ENCODE results near the gene SPARCL1.
"Not testable (repeated sequence)": the region's sequence is repeated elsewhere in the genome, so short reads cannot be mapped to it uniquely, and the experiment has no call there.

SPARCL1 gene

DNA sequence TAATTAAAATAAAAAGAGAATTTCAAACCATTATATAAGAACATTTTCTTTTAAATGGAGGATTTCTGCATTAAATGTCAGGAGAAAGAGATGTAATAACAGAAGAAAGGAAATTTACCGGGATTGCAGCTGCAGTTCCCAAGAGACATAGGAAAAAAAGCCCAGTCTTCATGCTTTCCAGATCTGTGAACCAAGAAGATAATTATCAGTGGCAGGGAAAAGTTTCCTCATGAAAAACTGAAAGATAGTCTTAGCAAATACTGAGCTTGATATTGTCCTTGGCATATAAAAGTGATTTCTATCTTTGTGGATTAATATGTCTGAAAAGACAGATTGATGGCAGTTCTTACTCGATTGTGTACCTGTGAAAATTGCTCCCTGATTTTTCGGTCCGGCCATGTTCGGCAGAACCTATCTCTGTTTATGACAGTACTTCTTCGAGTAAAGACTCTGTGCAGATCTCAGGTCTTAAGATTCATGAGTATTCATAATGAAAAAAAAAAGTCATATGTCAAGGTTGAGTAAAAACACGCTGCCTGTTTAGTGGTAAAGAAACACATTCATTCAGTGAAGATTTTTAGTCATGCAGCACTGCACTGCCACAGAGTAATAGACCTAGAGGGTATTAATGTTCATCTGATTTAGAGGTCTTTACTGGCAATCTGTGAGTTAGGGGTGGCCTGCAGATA lies 29.6 kb downstream of the SPARCL1 start:
- no peak for DNase-seq (ENCODE audit: low read depth)

DNA sequence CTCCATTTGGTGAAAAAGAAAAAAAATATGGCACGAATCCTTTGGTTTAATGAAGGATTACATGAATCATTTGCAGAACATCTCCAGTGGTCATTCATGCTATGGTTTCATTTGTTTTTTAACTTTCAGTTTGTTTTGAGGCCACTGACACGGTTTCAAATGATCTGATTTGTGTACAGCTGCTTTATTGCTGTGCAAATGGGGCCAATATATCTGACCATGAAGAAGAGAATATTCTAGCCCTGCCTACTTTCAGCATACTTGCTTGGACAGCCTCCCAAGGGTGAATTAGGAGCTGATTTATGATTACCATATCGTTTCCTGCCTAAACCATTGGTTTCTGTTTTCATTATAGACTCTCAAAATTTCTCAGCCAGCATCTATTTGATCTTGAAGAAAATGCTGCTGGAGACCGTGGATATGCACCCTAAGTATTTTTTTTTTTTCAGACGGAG lies 30.7 kb downstream of the SPARCL1 start:
- no peak for DNase-seq (ENCODE audit: low read depth)

DNA sequence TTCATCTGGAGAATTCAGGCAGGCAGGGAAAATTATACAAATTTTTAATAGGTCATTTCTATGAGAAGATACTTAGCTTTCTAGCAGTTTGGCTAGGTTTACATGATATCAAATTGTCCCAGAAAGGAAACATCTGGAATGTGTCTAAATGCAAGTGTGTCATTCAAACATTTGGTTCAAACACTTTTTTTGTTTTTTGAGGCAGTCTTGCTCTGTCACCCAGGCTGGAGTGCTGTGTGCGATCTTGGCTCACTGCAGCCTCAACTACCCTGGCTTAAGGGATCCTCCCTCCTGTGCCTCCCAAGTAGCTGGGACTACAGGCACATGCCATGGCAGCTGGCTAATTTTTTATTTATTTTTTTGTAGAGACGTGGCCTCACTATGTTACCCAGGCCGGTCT lies 31.6 kb downstream of the SPARCL1 start:
- no peak for DNase-seq (ENCODE audit: low read depth)

DNA sequence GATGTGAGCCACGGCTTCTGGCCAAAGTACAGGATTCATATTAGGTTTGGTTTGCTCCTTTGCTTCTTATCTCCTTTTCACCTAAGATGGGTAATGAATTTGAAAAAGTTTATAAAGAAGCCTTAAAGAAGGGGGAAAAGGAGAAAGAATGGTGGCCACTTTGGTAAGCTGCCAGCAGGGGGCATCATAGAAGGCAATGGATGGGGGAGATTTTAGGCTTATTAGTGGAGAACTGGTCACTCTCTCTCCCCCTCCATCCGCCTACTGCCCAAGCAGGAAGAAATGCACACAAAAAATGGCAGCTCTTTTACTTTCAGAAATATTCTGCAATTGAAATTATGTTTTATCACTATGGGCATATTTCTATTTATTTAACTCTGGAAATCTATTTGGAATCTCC lies 32.0 kb downstream of the SPARCL1 start:
- DNase-seq (ENCODE audit: low read depth) = no peak

DNA sequence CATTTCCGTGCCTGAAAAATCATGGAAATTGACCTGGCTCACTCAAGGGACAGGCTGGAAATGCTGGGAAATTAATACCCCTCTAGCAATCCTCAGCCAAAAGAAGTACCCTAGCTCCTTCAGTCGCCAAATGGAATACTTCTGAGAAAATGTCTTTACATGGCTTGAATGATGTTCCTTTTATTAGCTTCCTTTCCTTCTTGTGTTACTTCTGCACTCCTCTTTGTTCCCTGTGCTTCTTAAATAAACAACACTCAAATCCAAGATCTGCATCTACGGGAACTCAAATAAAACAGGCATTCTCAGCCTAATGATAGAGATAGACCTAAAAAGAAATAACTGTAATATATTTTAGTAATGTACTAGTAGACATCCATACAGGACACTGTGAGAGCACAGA lies 36.1 kb downstream of the SPARCL1 start:
- no peak for DNase-seq (ENCODE audit: low read depth)

DNA sequence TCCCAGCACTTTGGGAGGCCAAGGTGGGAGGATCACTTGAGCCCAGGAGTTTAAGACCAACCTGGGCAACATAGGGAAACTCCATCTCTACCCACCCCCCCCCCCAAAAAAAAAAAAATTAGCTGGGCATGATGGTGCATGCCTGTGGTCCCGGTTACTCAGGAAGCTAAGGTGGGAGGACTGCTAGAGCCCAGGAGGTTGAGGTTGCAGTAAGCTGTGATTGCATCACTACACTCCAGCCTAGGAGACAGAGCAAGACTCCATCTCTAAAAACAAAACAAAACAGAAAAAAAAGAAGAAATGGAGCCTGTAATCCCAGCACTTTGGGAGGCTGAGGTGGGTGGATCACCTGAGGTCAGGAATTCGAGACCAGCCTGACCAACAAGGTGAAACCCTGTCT lies 37.3 kb downstream of the SPARCL1 start:
- DNase-seq (ENCODE audit: low read depth) = not testable (repeated sequence)

DNA sequence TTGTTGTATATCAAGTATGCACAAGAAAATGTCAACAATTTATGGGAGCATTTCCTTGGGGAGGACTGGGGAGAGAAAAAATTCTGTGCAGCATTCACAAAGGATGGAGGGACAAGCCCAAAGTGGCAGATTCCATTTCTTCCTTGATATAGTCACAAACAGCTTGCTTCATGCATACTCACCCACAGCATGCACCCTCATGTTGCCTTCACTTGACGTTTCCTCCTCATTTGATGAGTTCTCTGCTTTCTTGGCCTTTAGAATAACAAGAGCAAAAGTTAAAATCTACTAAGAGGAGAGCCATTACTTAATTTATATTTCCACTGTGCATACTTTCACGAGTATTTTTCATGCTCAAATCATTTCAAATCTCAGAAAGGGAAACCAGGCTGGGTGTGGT lies 37.7 kb downstream of the SPARCL1 start:
- DNase-seq (ENCODE audit: low read depth) = no peak

DNA sequence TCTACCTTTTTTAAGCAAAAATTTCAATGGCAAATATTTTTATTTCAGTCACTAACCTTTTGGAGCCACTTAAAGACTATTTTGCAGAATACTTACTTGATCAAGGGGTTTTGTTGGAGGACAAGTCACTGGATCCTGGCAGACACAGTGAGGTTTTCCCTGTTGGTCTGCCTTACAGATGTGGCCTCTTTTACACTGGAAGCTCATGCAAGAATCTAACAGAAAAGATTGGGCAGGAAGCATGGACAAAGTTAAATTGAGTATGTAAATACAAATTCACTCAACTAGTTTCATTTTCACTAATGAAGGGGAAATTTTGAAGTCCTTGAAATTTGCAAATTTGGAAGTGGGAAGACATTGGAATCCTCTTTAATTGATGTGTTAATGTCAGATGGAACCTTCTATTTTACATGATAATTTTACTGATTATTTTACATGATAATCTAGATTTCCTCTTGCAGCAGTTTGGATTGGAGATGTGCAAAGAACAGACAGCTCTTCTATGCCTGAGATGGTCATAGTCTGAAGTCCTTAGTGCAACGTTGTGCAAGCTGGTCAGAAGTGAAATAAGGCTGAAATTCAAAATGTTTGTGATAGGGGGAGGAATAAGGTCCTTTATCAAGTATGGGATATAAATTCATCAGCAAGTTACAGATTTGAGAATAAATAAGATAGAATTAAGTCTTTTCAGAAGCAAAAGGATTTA lies 38.4 kb downstream of the SPARCL1 start:
- no peak for DNase-seq (ENCODE audit: low read depth)

DNA sequence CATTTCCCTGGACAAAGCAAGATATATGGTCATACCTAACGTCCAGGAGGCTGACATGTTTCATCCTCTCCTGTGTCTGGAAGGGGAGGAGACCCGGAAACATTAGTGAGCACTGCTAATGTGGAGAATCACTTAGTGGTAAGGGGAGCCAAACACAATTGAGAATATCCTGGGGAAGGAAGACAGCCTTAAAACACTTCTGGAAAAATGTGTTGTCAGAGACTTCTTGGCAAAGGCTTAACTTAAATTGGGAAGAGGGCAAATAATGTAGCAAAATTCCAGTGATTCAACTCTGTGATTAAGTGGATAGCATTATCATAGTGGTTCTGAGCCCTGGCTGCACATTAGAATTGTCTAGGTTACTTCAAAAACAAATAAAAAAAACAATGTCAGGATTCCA lies 39.5 kb downstream of the SPARCL1 start:
- DNase-seq (ENCODE audit: low read depth) = no peak

DNA sequence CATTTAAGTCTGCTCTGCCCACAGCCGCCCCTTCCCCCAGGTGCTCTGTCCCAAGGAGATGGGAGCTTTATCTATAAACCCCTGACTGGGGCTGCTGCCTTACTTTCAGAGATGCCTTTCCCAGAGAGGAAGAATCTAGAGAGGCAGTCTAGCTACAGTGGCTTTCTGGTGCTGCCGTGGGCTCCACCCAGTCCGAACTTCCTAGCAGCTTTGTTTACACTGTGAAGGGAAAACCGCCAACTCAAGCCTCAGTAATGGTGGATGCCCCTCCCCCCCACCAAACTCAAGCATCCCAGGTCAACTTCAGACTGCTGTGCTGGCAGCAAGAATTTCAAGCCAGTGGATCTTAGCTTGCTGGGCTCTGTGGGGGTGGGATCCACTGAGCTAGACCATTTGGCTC lies 40.5 kb downstream of the SPARCL1 start:
- DNase-seq (ENCODE audit: low read depth) = not testable (repeated sequence)

DNA sequence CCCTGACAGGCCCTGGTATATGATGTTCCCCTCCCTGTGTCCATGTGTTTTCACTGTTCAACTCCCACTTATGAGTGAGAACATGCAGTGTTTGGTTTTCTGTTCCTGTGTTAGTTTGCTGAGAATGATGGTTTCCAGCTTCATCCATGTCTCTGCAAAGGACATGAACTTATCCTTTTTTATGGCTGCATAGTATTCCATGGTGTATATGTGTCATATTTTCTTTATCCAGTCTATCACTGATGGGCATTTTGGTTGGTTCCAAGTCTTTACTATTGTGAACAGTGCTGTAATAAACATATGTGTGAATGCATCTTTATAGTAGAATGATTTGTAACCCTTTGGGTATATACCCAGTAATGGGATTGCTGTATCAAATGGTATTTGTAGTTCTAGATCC lies 45.9 kb downstream of the SPARCL1 start:
- DNase-seq (ENCODE audit: low read depth) = not testable (repeated sequence)

DNA sequence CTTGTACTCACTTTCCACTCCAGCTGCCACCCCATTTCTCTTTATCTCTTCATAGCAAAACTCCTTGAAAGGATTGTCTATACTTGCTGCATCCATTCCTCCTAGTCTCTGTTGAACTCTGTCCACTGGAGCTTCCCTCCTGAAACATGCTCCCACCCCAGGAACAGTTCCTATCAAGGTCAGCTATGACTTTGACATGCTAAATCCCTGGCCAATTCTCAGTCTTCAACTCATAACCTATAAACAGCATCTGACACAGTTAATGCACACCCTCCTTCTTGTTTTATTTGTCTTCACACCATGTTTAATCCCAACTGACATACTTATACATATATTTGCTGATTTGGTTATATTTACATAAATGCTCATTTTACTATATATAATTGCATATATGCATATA lies 47.8 kb downstream of the SPARCL1 start:
- DNase-seq (ENCODE audit: low read depth) = no peak

DNA sequence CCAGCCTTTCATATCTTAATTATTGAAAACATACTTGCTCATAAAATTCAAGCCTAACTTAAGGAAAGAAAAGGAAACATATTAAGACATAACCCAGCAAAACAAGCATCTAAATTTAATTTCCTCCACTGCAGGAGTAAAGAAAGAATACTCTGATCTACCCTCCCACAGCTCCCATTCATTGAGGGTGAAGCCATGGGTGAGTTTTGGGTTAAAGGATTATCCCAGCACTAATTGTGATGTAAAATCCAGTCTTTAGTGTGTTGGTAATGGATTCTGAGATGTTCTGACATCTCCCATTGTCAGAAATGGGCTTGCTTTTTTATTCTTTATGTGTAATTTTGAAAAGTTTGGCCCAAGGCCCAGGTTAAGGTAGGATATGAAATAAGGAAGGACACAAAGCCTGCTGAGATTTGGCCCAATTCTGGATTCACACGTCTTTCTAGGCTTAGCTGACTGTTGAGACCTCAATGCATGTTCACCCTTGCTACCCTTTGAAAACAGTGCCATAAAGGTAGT lies 50.4 kb downstream of the SPARCL1 start:
- no peak for DNase-seq (ENCODE audit: low read depth)

DNA sequence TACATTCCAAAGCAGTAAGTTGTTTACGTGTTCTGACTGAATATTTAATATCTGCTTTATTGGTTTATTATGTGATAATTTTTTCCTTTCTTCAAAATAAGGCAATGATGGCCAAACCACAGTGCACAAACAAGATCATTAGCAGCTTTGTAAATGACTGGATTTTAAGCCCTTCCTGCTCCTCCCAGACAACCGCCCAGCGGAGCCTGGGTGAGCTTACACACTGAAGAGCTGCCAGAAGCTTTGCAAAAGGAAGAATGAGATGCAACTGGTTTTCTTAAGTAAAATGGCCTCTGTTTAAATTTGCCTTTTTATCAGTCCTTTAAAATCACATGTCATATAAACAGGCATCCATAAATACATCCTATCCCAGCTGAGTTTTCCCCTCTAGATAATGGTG lies 52.2 kb downstream of the SPARCL1 start:
- no peak for DNase-seq (ENCODE audit: low read depth)

DNA sequence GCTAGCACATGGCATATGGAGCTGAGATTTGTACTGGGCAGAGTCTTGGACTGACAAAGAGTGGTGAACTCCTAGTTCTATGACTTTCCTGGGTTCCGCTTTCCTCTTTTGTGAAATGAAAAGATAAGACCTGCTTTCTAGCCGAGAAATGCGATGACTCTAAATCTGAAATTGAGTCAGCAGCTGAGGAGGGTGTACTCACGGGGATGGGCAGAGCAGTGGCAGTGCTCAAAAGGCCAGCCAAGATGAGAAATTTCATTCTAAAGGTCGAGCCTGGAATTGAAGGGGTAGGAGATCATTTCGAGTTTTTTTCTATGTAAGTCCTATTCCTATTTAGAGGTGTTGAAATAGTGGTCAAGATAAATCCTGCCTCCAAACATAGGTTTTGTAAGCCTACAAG lies 59.8 kb downstream of the SPARCL1 start:
- DNase-seq (ENCODE audit: low read depth) = no peak

DNA sequence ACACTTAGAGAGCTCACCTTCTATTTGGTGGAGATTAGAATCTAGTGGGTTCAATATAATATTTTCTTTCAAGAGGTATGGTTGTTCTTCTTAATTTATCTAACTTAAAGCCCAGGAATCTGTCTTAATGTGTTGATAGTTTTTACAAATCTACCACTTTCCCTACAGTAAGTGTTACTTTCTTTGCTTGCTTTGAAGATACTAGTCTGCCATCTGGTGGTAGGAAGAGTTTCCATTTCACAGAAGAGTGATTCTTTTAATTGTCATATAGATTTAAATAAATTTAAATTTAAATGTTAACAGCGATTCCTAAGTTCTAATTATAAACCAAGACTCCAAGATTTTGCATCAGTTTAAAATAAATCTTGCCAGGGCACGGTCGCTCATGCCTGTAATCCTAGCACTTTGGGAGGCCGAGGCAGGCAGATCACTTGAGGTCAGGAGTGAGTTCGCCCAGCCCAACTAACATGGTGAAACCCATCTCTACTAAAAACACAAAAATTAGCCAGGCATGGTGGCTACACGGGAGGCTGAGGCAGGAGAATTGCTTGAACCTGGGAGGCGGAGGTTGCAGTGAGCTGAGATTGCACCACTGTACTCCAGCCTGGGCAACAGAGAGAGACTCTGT lies 63.3 kb downstream of the SPARCL1 start:
- no peak for DNase-seq (ENCODE audit: low read depth)

DNA sequence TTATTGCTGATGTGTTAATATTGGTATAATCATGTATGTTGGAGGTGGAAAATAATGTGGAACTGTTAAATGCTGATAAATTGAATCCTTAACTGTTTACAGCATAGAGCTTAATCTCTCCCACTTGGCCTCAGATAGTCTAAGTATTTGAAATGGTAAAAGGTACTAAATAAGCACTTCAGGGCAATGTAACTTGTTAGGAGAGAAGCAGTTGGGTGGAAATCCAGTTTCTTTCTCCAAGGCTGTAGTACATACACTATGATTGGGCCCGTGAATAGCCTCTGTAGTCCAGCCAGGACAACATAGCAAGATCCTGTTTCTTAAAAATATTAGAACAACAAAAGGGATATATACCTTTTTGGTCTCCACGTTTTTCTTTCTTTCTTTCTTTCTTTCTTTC lies 67.1 kb downstream of the SPARCL1 start:
- no peak for DNase-seq (ENCODE audit: low read depth)

DNA sequence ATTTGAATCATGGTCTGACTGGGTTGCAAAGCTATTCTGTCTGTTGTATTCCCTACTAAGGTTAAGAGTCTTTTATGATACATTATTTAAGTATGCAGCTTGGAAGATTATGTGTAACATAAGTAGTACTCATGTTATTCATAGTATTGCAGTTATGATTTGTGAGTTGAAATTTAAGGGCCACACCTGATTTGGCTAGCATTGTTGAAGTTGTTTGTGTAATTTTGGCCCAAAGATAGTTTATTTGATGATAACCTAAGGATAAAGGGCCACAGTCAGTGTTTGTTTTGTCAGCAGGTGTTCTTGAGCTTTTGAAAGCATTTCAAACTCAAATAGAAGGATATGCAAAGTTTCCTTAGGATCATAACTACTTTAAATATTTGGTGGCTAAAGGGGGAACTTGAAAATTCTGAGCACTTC lies 67.9 kb downstream of the SPARCL1 start:
- DNase-seq (ENCODE audit: low read depth) = no peak

DNA sequence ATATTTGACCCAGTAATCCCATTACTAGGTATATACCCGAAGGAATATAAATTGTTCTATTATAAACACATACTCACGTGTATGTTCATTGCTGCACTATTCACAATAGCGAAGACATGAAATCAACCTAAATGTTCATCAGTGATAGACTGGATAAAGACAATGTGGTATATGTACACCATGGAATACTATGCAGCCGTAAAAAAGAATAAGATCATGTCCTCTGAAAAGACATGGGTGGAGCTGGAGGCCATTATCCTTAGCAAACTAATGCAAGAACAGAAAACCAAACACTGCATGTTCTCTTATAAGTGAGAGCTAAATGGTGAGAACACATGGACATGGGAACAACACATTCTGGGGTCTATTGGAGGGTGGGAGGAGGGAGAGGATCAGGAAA lies 70.3 kb downstream of the SPARCL1 start:
- DNase-seq (ENCODE audit: low read depth) = no peak

DNA sequence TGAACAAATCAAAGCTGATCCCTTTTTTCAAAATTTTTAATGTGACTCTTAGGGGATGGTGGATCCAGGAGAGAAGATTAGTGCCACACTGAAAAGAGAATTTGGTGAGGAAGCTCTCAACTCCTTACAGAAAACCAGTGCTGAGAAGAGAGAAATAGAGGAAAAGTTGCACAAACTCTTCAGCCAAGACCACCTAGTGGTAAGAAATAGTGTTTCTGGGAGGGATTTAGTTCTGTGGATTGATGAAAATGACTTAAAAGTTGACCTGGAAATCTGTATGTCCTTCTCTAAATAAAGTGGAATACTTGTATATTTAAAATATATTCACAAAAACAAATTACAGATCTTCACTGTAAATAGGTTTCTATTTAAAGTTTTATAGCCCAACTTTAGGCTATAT lies 77.6 kb downstream of the SPARCL1 start:
- no peak for DNase-seq (ENCODE audit: low read depth)

DNA sequence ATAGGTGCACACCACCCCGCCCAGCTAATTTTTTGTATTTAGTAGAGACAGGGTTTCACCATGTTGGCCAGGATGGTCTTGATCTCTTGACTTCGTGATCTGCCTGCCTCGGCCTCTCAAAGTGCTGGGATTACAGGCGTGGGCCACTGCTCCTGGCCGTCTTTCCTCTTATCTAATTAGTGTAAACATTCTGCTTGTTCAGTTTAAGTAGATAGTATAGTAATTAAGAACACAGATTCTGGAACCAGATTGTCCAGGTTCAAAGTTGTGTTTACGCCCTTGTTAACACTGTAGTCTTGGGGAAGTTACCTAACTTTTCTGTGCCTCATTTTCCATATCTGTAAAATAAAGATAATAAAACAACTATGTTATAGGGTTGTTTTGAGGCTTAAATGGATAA lies 82.8 kb downstream of the SPARCL1 start:
- DNase-seq (ENCODE audit: low read depth) = not testable (repeated sequence)

DNA sequence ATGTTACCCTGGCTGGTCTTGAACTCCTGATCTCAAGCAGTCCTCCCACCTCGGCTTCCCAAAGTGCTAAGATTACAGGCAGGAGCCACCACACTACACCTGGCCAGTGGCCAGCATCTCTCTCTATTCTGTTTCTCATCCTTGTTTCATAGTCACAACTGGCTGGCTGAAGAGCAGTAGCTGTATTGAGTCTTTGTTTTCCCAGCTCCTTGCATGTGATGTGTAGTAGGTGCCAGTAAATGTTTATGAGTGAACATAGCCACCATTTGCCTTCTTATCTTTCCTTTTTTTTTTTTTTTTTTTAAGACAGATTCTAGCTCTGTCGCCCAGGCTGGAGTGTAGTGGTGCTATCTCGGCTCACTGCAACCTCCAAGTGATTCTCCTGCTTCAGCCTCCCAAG lies 83.2 kb downstream of the SPARCL1 start:
- no peak for DNase-seq (ENCODE audit: low read depth)

DNA sequence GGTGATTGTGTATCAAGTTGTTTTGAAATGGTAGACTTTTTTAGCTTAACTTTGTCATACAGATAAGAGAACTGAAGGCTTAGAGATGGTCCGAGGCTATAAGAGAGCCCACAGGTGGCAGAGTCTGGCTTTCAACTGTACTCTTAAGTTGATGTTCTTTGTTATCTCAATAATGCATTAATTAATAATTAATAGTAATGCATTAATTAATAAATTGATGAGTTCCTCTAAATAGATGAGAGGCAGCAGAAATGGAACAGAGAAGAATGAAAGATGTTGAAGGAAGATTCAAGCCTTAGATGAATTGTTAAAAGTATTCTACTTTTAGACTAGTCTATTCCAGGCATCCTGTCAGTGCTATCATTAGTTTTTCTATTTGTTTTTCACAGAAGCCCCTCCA lies 84.4 kb downstream of the SPARCL1 start:
- no peak for DNase-seq (ENCODE audit: low read depth)
